ENCODE data around the gene CD93.

Gene CD93

DNA sequence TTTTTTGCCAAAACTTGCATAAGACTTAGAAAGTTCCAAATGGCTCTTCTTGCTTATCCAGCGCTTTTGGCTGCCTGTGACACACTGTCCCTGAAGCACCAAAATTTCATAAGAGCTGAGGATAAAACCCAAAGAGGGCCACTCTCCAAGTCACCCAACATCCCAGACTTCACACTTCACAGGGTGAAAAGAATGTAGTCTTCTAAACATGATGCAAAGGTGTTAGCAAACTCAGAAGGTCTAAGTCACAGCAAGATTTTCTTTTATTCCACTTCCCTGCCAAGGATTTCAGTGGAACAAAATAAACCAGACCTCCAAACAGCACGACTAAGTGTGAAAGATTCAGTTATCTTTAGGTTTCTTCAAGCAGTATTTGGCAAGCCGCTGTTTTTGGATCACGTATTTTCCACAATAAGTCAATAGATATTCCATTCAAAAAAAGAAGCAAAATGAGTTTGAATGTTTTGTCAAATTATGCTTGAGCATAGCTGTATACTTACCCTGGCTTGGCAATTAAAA is 44.6 kb upstream of the CD93 start:
- Histone ChIP-seq H3K9me3 (no peaks in the 10 kb centered on the region), H3K27me3 (no peaks in the 10 kb centered on the region), H3K27ac (no peak overlapping the region), H3K4me3 (no peak overlapping the region), H3K36me3 (no peaks in the 10 kb centered on the region), H3K4me1 (peaks cover 0 to 6% (median 0%) of the 10 kb centered on the region in 4 donors)
- intact Hi-C loops (cut with DNase I; ENCODE audit: low total_unique reads), result no loop called here
- TF ChIP-seq, protein P1, sequence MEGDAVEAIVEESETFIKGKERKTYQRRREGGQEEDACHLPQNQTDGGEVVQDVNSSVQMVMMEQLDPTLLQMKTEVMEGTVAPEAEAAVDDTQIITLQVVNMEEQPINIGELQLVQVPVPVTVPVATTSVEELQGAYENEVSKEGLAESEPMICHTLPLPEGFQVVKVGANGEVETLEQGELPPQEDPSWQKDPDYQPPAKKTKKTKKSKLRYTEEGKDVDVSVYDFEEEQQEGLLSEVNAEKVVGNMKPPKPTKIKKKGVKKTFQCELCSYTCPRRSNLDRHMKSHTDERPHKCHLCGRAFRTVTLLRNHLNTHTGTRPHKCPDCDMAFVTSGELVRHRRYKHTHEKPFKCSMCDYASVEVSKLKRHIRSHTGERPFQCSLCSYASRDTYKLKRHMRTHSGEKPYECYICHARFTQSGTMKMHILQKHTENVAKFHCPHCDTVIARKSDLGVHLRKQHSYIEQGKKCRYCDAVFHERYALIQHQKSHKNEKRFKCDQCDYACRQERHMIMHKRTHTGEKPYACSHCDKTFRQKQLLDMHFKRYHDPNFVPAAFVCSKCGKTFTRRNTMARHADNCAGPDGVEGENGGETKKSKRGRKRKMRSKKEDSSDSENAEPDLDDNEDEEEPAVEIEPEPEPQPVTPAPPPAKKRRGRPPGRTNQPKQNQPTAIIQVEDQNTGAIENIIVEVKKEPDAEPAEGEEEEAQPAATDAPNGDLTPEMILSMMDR (IDR thresholded peaks at IDR 0.05), result no peak
- peak in 1 of 2 donors; percentile 63 for DNase-seq

DNA sequence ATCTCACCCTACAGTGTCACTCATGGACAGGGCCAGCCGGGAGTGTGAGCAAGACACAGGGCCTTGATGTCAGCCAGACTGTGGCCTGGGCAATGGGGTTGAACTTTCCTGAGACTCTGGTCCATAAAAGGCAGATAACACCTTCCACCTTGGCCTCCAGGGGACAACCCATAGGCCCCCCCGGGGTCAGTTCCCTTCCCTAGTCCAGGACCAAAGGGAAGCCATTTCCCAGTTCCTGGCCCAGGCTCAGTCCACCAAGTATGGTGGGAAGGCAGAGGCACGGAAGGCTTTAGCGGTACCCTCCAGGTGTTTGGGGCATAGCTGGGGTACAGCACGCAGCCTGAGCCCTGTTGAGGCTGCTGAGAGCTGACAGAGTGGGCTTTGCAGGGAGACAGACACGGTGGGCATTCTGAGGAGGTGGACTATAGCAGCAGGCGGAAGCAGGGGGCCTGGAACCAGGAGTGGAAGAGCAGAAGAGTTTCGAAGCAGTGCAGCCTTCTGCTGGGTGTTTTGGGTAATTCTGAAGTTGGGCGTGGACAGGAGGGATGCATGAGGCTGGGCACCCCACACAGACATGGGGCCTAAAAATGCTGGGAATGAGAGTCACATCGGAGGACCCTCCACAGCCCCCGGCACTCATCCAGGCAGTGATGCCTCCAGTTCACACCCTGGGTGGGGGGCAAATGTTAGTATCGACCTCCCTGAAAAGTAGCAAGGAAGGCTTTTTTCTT is 43.9 kb upstream of the CD93 start:
- Histone ChIP-seq H3K27me3 (no peaks in the 10 kb centered on the region), H3K4me1 (peaks cover 0 to 6% (median 0%) of the 10 kb centered on the region in 4 donors), H3K27ac (no peak overlapping the region), H3K4me3 (no peak overlapping the region), H3K36me3 (no peaks in the 10 kb centered on the region), H3K9me3 (no peaks in the 10 kb centered on the region)
- DNase-seq, result peak in 1 of 2 donors; percentile 63
- TF ChIP-seq, protein P1 (IDR thresholded peaks at IDR 0.05), result no peak
- intact Hi-C loops (cut with DNase I; ENCODE audit: low total_unique reads), result no loop called here

DNA sequence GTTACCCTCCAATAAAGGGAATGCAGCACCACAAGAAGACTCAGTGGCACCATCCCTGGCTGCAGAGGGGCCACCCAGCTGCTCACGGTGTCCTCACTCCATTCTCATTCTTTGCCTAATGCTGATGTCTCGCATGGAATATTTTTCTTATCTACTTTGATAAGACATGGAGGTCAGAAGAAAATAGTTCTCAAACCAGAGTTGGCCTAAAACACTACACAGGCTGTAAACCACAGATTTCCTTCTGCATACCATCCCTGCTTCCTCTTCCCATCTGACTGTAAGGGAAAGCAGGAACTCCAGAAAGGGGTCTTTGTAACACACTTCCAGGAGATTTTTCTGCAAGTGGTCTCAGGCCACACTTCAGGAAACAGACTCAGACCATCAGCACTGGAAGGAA is 43.1 kb upstream of the CD93 start:
- TF ChIP-seq, protein P1 (IDR thresholded peaks at IDR 0.05), result no peak
- no peak for DNase-seq
- Histone ChIP-seq H3K27me3 (no peaks in the 10 kb centered on the region), H3K9me3 (no peaks in the 10 kb centered on the region), H3K27ac (no peak overlapping the region), H3K4me3 (no peak overlapping the region), H3K4me1 (peaks cover 0 to 6% (median 0%) of the 10 kb centered on the region in 4 donors), H3K36me3 (no peaks in the 10 kb centered on the region)
- intact Hi-C loops (cut with DNase I; ENCODE audit: low total_unique reads), result no loop called here

DNA sequence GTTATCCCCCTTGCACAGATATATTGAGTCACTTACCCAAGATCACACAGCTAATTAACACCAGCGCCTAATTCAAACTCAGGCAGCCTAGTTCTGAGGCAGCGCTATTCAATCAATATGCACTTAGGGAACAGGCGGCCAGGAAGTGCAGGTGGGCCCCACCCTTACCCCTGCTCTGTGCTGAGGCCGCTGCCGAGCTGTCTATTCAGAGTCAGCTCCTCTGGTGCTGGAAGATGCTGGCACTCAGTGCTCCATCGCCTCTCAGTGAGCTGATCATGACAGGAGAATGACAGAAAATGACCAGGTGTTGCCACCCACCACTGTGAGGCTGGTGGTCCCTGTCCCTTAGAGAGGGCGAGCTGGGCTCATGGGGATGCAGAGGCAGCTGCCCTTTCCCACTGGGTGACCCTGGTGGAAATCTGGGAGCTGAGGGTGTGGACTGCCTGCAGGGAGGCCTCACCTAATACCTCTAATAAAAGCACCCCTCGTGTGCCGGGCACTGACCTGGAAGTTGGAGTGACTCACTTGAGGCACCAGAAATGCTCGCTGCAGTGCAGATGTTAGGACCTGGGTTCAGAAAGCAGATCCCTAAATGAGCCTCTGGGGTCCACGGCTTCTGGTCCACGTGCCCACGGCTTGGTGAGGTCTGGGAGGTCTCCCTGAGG is 42.5 kb upstream of the CD93 start:
- no peak overlapping the region for H3K4me3 ChIP-seq
- DNase-seq, result peak in 1 of 2 donors; percentile 51
- peaks cover 0 to 6% (median 0%) of the 10 kb centered on the region in 4 donors for H3K4me1 ChIP-seq
- no peak overlapping the region for H3K27ac ChIP-seq
- H3K27me3 ChIP-seq, result no peaks in the 10 kb centered on the region
- TF ChIP-seq, protein P1 (IDR thresholded peaks at IDR 0.05), result no peak
- no peaks in the 10 kb centered on the region for H3K36me3 ChIP-seq
- H3K9me3 ChIP-seq, result no peaks in the 10 kb centered on the region
- intact Hi-C loops (cut with DNase I; ENCODE audit: low total_unique reads), result no loop called here

DNA sequence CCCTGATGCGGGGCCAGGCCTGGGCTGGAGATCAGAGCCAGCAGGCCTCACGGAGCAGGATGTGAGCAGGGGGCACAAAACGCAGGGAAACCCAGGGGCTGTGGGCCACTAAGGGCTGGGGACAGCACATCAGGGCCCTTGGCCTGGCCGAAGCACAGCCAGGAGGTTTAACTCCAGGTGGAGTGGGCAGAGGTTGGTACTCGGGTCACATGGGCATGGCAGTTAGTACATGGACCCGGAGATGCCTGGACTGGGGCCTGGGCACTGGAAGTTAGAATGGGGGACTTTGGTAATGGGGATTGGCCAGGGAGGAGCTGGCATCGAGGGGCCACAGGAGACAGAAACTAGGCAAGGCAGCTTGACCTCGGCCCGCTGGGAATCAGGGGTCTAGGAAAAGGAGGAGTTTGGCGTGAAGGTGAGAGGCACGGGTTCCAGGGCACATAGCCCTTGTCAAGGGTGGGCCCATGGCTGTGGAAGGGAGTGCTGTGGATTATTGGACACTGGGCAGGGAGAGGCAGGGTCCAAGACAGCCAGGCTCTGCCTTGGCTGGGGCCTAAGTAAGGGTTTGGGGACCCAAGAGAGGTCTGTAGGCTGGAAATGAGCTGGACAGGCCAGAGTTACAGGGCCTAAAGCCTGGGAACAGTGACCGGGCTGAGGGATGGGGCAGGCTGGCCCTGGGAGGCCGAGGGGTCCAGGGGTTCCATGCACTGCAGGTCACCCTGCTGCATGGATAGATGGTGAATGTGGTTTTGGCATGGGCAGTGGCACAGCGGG is 41.6 kb upstream of the CD93 start:
- peak in 1 of 2 donors; percentile 58 for DNase-seq
- no peaks in the 10 kb centered on the region for H3K36me3 ChIP-seq
- no peak overlapping the region for H3K27ac ChIP-seq
- H3K27me3 ChIP-seq, result no peaks in the 10 kb centered on the region
- H3K9me3 ChIP-seq, result no peaks in the 10 kb centered on the region
- H3K4me3 ChIP-seq, result no peak overlapping the region
- TF ChIP-seq, protein P1 (IDR thresholded peaks at IDR 0.05), result no peak
- intact Hi-C loops (cut with DNase I; ENCODE audit: low total_unique reads), result no loop called here
- H3K4me1 ChIP-seq, result peaks cover 0 to 6% (median 0%) of the 10 kb centered on the region in 4 donors
